ENCODE results near the gene ORC3.

- no peak for TF ChIP-seq CTCF (IDR thresholded peaks at IDR 0.05)
- no peak for TF ChIP-seq POLR2A (IDR thresholded peaks at IDR 0.05)
- TF ChIP-seq EP300 (IDR thresholded peaks at IDR 0.05): no peak
These were observed 83.3 kb downstream of the ORC3 start for GRCh38 chr6:87673237-87673636.
